Lower lobe of right lung (tissue), 2 donors: ENCODE results near the gene NCLN. TPM values are rescaled to one million over a fixed set of nuclear protein-coding genes. Genes with fewer than 3 reads are reported as not detected.

ENCODE experiments used
- ATAC-seq, 2 donors: fragments of 200-7000 bp; cut with Tn5 transposase; one replicate each; pipeline ENCODE4 v1.9.1; 2020 to 2022; ENCODE audit warnings: mild to moderate bottlenecking in 2 of 2, moderate library complexity in 2 of 2
- DNase-seq: peaks from one replicate; pipeline ENCODE4 v3.0.0-alpha.2; 2020
- H3K27ac ChIP-seq: fragments of 200-600 bp; one replicate; pipeline ENCODE4 v1.8.0; 2022
- H3K27me3 ChIP-seq: fragments of 200-600 bp; one replicate; pipeline ENCODE4 v1.8.0; 2022; ENCODE audit warnings: low read depth
- H3K36me3 ChIP-seq: fragments of 200-600 bp; one replicate; pipeline ENCODE4 v1.8.0; 2022; ENCODE audit warnings: mild to moderate bottlenecking
- H3K4me1 ChIP-seq: fragments of 200-600 bp; one replicate; pipeline ENCODE4 v1.8.0; 2022
- H3K4me3 ChIP-seq: fragments of 200-600 bp; one replicate; pipeline ENCODE4 v1.8.0; 2022; ENCODE audit warnings: mild to moderate bottlenecking
- H3K9me3 ChIP-seq: fragments of 200-600 bp; one replicate; pipeline ENCODE4 v1.8.0; 2022
- CTCF ChIP-seq: fragments of 200-600 bp; IDR thresholded peaks from one replicate; pipeline ENCODE4 v1.8.0; 2022; ENCODE audit warnings: antibody characterized with exemption, mild to moderate bottlenecking
- intact Hi-C: fragments of 100-400 bp; cut with DNase I; formaldehyde crosslinking; loops from one replicate; pipeline ENCODE4 v1.11.0; 2022
- total RNA-seq: library from RNA; stranded (reverse); fragmentation: NEBNext Ultra II Directional; extraction: Animal tissue kit (Norgen Biotek cat#: 25700); gene quantifications from one replicate; pipeline ENCODE4 v1.2.1, GENCODE V29; 2021
- donor health status: DM: no; HTN: yes; CAD: no; lungs with severe emphysema.

The NCLN gene
- total RNA-seq, 1 donor from 2014 or later = 68.8 TPM

GRCh38 chr19:3206216-3206953, 20.7 kb downstream of the NCLN start:
- Histone ChIP-seq H3K4me3 (no peak overlapping the region), H3K27me3 (no peaks in the 10 kb centered on the region), H3K4me1 (no peaks in the 10 kb centered on the region), H3K27ac (no peak overlapping the region), H3K9me3 (no peaks in the 10 kb centered on the region), H3K36me3 (peaks cover 62% of the 10 kb centered on the region)
- intact Hi-C loops = no loop called here
- DNase-seq = no peak
- no peak for ATAC-seq
- no peak for TF ChIP-seq CTCF

- Histone ChIP-seq H3K4me1 (no peaks in the 10 kb centered on the region), H3K36me3 (peaks cover 51% of the 10 kb centered on the region), H3K4me3 (no peak overlapping the region), H3K27me3 (no peaks in the 10 kb centered on the region), H3K9me3 (no peaks in the 10 kb centered on the region), H3K27ac (no peak overlapping the region)
- no peak for TF ChIP-seq CTCF
- intact Hi-C loops = no loop called here
- peak in 1 of 2 donors; percentile 2 for ATAC-seq
- no peak for DNase-seq
Measured at GRCh38 chr19:3207461-3208242, 21.9 kb downstream of the NCLN start.

- intact Hi-C loops = no loop called here
- Histone ChIP-seq H3K9me3 (no peaks in the 10 kb centered on the region), H3K4me3 (no peak overlapping the region), H3K27me3 (no peaks in the 10 kb centered on the region), H3K27ac (no peak overlapping the region), H3K4me1 (no peaks in the 10 kb centered on the region), H3K36me3 (peaks cover 50% of the 10 kb centered on the region)
- DNase-seq = no peak
- no peak for ATAC-seq
- TF ChIP-seq CTCF = no peak
Measured at GRCh38 chr19:3208317-3209207, 22.8 kb downstream of the NCLN start.

- peaks cover 32% of the 10 kb centered on the region for H3K36me3 ChIP-seq
- no peaks in the 10 kb centered on the region for H3K4me1 ChIP-seq
- no peaks in the 10 kb centered on the region for H3K27me3 ChIP-seq
- DNase-seq (peak; percentile 77), ATAC-seq (peak; percentile 79 to 84)
- H3K27ac ChIP-seq = no peak overlapping the region
- TF ChIP-seq CTCF = peak; percentile 73
- H3K4me3 ChIP-seq = no peak overlapping the region
- H3K9me3 ChIP-seq = no peaks in the 10 kb centered on the region
- intact Hi-C loops = no loop called here
Measured at GRCh38 chr19:3210347-3211017, 24.8 kb downstream of the NCLN start.

- DNase-seq (no peak), ATAC-seq (peak in 1 of 2 donors; percentile 6)
- Histone ChIP-seq H3K4me3 (no peak overlapping the region), H3K9me3 (no peaks in the 10 kb centered on the region), H3K27me3 (no peaks in the 10 kb centered on the region), H3K36me3 (peaks cover 25% of the 10 kb centered on the region), H3K27ac (no peak overlapping the region), H3K4me1 (no peaks in the 10 kb centered on the region)
- TF ChIP-seq CTCF = no peak
- intact Hi-C loops = no loop called here
Measured at GRCh38 chr19:3211191-3211590, 25.5 kb downstream of the NCLN start.
